HG03280 (cell line): Measurements from ENCODE around the gene KLHL25.
A peak's percentile ranks its signal among the peaks of the same experiment; 100 is the strongest.

Source experiments
- ATAC-seq: cut with Tn5 transposase; IDR thresholded peaks from one replicate; pipeline ENCODE4 v1.9.1; 2021; ENCODE audit warnings: mild to moderate bottlenecking, moderate library complexity; ENCODE audit not compliant: unreplicated experiment

The KLHL25 gene

DNA sequence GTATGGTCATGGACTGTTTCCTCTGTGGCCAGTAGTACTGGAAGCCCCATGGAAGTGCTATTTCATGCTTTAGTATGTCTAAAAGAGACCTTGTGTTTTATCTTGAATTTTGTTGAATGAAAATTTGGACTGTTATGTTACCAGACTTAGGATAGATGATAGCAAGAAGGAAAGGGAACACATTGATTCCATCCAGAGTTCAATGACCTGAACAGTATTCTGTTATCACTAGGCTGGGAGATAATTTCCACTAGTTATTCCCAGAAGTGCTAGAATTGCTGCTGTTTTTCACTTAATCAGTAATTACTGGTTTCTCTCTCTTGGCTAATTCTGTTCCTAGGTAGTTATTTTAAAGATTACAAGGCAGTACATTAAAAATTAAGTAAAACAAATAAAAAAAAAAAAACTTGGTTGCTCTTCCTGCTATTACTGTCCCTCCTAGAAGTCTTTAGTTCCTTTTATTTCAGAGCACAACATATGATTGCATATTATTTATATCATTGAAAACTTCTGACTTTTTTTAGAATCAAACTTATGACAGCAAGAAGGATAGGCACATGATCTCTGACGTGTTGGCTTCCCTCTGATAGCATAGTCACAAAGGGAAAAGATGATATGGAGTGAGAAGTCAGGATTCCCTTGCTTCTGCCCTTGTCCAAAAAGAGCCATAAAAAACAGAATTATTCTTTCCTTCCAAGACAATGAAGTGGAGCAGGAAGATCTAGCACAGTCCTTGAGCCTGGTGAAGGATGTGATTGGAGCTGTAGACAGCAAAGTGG lies 72.2 kb downstream of the KLHL25 start:
- ATAC-seq, result no peak

DNA sequence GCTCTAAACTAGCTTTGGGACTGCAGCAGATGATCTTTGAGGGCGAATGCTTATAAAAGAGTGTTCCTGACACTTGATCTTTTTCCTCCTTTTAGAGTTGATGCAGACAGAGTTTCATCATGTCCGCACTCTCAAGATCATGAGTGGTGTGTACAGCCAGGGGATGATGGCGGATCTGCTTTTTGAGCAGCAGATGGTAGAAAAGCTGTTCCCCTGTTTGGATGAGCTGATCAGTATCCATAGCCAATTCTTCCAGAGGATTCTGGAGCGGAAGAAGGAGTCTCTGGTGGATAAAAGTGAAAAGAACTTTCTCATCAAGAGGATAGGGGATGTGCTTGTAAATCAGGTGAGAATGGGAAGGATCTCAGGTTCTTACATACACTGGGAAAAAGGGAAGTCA lies 75.7 kb downstream of the KLHL25 start:
- ATAC-seq, result no peak

DNA sequence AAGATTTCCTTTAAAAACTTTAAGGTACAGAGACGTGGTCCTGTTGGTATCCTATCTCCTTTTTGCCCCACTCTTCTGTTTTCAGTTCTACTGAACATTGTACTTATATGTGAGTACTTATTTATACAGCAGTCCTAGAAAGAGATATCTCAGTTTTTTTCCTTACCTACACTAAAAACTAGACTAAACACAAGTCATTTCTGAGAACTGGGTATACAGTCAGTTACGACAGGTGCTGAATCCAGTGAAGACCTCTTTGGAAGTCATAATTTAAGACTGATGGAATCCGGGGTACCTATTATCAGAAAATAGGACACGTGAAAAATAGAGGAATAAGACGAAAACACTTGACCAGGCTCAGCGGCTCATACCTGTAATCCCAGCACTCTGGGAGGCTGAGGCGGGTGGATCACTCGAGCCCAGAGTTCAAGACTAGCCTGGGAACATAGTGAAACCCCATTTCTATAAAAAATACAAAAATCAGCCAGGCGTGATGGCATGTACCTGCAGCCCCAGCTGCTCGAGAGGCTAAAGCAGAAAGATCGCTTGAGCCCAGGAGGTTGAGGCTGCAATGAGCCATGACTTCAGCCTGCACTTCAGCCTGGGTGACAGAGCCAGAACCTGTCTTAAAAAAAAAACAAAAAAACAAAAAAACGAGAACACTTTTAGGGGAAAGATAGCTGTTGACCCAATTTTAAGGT lies 76.3 kb downstream of the KLHL25 start:
- ATAC-seq, result peak; percentile 58

DNA sequence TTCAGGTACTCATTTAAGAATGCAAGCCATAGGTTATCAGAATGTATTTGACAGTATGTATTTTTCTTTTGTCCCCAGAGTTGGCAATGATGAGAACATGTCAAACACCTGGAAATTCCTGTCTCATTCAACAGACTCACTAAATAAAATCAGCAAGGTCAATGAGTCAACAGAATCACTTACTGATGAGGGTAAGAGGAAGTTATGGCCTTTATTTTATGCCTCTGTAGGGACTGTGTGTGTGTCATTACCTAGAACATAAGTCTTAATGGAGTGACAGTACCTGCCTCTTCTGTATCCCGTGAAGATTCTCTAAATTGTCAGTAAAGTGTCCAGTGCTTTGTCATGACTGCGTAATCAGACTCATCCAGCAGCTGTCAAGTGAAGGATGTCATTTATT lies 77.5 kb downstream of the KLHL25 start:
- no peak for ATAC-seq

DNA sequence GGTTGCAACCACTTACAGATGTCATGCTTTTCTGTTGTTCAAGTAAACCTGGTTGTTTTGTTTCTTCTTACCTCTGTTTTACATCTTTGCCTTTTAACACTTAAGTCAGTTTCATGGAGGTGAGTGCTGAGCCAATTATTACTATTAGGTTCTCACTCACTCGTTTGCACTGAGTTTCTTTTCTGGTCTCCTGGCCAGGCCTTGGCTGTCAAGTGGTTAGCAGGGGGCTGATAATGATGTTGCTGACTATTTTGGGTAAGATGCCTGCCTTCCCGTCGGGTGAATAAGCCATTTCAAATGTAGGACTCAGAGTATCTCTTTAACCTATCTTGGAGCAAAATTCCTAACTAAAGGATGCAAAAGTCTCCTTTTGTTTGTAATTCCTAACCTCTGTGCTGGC lies 78.5 kb downstream of the KLHL25 start:
- ATAC-seq, result no peak

DNA sequence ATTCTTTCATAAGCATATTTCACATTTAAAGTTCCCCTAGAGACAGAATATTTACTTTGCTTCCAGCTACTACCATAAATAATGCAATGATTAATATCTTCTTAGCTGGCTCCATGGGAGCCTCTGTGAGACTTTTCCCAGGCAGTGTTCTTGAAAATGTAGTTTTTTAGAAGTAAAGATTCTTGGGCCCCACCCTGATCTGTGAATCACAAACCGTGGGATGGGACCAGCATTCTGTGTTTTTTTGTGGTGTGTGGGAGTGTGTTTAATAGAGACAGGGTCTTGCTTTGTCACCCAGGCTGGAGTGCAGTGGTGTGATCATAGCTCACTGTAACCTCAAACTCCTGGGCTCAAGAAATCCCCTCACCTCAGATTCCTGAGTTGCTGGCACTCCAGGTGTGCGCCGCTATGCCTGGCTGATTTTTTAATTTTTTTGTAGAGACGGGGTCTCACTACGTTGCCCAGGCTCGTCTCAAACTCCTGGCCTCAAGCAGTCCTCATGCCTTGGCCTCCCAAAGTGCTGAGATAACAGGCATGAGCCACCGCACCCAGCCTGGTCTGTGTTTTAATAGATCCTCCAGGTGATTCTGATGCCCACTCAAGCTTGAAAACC lies 83.0 kb downstream of the KLHL25 start:
- no peak for ATAC-seq

DNA sequence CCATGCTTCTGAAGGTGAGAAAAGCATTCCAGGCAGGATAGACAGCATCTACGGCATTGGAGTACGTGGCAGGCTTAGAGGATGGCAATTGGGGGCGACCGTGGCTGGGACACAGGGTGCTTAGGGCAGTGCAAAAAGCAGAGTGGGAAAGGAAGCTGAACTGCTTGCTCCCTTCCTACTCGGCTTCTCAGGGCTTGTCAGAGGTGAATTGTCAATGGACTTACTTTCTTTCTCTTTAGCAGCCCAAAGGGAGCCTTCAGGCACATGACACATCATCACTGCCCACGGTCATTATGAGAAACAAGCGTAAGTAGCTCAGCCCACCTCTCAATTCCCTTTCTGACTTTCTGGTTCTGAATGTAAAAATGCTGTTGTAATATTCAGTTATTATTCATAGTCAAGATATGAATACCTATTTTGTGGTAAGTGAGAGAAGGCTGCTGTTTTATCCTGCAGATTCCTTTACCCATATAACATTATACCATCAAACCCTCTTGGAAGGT lies 84.3 kb downstream of the KLHL25 start:
- ATAC-seq, result peak; percentile 67
